GM19023 (cell line): ENCODE measurements around the gene YTHDF1.

ENCODE experiments used
- ATAC-seq: cut with Tn5 transposase; IDR thresholded peaks from one replicate; pipeline ENCODE4 v1.9.1; 2021; ENCODE audit warnings: mild to moderate bottlenecking, moderate library complexity; ENCODE audit not compliant: unreplicated experiment

YTHDF1 gene

GRCh38 chr20:63187338-63188158 lies 28.4 kb downstream of the YTHDF1 start:
- no peak for ATAC-seq

DNA sequence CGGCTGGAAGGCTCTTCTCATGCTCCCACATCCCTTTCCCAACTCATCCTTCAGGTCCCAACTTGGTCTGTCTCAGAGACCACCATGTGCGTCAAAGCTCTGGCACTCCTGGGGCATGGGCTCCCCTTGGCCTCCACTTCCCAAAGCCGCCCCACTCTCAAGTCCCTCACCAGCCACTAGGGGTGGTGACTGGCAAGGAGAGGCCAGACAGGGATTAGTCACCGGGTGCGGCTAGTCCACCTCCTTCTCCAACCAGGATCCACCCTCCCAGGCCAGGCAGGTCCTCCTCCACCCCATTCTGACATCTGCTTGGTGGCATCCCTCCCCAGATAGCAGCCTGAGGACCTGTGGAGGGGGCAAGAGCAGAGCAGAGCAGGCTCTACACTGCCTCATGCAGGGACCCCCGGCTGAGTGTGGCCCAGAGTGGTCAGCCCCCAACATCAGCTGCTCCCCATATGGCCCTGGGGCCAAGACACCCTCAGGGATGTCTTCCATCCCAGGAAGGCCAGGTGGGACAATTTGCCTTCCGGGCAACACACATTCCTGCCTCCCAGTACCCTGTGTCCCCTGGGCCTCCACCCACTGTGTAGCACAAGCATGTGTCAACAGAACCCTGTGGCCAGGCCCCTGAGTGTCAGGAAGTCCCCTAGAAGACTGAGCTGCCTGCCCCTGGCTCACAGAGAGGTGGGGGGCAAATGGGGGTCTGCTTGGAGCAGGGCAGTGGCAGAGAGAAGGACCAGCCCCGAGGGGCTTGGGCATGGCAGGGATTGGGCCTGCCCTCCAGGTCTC lies 29.2 kb downstream of the YTHDF1 start:
- no peak for ATAC-seq

GRCh38 chr20:63186084-63186483 lies 29.8 kb downstream of the YTHDF1 start:
- ATAC-seq = no peak

- ATAC-seq = no peak
Observed at GRCh38 chr20:63185215-63185796, 30.6 kb downstream of the YTHDF1 start.

GRCh38 chr20:63183422-63184146 lies 32.3 kb downstream of the YTHDF1 start:
- no peak for ATAC-seq

DNA sequence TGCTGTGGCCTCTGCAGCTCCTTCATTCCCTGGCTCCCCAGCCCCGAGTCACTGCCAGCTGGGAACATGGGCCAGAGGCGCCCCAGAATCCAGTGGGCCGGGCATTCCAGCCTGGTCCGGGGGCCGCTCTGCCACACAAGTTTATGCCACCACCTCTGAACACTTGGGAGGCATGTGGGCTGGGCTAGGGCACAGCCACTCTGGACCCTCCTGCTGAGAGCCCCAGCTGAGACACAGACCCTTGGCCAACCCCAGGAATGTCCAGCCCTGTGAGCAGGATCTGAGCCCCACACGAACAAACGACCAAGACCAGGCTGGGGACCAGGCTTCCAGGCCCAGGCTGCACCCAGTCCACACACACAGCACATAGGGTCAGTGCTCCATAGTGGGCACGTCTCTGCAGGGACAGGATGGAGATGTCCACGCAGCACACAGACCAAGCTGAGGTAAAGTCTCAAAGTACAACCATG lies 33.0 kb downstream of the YTHDF1 start:
- no peak for ATAC-seq

DNA sequence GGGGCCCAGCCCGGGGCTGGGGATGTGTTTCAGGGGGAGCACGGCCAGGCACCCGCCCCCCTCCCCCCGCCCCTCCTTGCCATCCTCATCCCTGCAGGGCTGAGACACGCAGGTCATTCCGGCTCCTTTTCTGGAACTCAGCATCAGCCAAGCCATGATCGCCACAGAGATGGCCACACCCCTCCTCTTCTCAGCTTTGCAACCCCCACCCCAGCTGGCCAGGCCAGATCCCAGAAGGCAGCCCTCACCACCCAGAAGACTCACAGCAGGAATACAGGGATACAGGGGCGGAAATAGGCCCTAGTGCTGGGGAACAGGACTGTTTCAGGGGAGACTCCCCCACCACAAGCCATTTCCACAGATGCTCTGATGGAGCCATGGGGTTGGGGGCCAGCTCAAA lies 33.5 kb downstream of the YTHDF1 start:
- ATAC-seq = no peak

DNA sequence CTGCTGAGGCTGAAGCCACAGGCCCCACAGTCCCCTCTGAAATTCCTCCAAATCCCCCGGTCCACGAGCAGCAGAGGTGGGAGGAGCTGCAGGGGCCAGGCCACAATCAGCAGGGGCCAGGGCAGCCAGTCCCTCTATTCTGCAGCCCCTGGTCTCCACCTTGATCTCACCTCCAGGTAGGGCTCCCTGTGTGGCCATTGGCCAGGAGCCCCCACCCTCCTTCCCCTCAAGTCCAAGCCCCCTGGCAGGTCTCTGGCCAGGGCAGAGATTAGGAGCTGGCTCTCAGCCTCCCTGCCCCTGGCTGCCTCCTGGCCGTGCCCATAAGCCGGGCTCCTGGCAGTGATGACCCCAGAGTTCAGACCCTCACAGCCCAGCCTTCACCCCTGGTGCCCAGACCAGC lies 34.7 kb downstream of the YTHDF1 start:
- ATAC-seq = no peak

GRCh38 chr20:63180569-63181185 lies 35.3 kb downstream of the YTHDF1 start:
- no peak for ATAC-seq

DNA sequence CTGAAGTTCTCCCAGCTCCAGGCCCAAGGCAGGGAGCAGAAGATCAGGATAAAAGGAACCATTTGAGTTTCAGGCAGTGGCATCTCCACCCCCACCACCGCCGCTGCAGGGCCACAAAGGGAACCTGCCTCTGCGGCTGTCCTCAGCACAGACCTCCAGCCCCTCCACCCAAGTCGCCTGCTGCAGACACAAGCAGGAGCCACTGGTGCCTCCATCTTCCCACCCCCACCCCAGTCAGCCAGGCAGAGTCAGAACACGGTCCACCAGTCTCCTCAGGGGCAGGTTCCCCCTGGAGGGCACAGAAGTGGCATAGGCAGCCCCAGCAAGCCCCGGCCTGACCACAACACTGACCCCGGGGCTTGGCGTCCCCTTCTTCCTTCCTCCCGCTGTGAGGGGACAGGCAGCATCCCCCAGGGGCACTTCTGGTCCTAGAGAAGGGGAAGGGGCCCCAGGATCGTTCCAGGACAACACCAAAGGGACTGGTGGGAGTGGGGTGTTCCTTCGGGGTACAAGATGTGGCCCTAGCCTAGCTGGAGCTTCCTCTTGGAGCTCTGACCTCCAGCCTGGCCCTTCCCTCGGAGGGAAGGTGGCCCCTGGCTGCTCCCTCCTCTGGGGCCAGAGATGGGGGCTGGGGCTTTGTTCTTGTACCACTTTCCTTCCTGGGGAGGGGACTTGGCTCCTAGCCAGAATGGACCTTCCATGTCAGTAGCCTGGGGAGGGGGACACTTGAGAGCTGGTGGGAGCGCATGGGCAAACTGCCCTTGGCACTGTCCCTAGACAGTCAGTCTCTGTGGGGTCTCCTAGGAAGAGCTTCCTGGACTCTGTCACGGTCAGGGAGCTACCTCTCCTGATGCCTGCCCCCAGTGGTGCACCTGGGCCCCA lies 36.0 kb downstream of the YTHDF1 start:
- no peak for ATAC-seq

DNA sequence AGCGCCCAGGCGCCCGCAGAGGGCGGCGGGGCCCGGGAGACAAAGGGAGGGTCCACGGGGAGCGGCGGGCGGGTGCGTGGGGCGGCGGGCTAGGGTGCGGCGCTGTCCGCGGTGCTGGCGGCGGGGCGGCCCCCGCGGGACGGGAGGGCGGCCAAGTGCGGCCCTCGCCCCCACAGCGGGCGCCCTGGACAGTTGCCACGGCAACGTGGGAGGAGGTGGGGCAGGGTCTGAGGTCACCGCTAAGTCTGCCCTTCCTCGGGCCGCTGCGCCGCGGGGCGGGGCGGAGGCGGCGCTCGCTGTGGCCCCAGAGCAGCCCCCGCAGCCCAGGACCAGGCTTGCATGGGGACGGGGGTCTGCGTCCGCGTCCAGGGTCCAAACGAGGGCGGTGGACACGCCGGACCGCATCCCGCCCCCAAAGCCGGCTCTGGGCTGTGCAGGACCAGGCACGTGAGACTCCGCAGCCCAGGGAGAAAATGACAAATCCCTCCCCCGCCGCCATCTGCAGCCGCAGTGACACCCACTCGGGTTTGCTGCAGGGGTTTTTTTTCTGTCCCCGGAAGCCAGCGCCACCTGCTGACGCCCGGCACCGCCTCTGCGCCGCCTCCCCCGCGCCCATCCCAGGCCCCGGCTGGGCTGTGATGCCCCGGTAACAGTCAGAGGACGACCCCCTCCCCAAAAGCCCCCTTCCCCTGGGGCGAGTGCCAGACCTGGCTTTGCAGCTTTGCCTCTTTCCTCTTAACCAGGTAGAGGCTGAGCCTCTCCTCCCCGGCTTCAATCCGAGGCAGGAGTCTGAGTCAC lies 36.8 kb downstream of the YTHDF1 start:
- ATAC-seq = peak; percentile 43

GRCh38 chr20:63178446-63178820 lies 37.5 kb downstream of the YTHDF1 start:
- ATAC-seq = no peak

DNA sequence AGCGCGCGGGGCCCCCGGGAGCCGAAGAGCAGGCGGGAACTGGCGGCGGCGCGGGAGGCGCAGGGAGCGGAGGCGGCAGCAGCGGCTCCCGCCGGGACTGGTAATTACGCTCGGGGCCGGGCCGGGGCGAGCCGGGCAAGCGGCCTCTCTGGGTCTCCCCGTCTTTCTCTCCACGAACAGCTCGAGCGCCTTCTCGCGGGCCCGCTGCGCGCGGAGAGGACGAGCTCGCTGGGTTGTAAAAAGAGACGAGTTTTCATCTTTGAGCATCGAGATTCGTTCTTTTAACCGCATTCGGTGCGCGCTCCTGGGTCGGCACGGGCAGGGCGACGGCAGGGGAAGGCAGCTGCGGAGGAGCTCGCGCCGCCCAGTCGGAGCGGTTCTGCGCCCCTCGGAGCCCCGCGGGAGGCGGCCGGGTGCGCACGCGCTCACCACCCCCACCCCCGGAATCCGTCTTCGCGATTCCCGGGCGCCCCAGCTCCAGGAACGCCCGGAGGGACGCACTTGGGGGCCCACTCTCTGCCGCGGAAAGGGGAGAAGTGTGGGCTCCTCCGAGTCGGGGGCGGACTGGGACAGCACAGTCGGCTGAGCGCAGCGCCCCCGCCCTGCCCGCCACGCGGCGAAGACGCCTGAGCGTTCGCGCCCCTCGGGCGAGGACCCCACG lies 38.0 kb downstream of the YTHDF1 start:
- no peak for ATAC-seq

- ATAC-seq = no peak
Observed at GRCh38 chr20:63177134-63177784, 38.7 kb downstream of the YTHDF1 start.

- ATAC-seq = no peak
Observed at GRCh38 chr20:63176427-63177133, 39.4 kb downstream of the YTHDF1 start.

GRCh38 chr20:63176034-63176426 lies 39.9 kb downstream of the YTHDF1 start:
- no peak for ATAC-seq
